ENCODE results near the gene SNX3.

Gene SNX3

DNA sequence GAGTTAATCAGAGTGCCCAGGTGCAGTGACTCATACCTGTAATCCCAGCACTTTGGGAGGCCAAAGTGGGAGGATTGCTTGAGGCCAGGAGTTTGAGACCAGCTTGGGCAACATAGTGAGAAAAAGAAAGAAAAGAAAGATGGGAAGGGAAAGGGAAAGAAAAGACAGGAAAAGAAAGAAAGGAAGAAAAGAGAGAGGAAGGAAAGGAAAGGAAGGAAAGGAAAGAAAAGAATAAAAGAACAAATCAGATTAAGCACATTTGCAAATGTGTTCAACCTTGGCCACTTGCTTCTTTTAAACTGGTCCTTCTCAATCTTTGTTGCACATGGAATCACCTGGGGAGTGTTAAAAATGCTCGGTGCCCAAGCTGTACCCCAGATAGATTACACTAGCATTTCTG lies 67.0 kb downstream of the SNX3 start:
- Histone ChIP-seq H3K9me3 (ENCODE audit: low read length) (no peaks in the 10 kb centered on the region), H3K9ac (ENCODE audit: low read length) (no peak overlapping the region), H3K79me2 (ENCODE audit: insufficient read depth, low read length) (no peaks in the 10 kb centered on the region), H3F3A (ENCODE audit: insufficient read depth, low read length) (no peaks in the 10 kb centered on the region), H3K27me3 (ENCODE audit: insufficient read depth, low read length) (no peaks in the 10 kb centered on the region), H4K20me1 (ENCODE audit: insufficient read depth, low read length) (no peaks in the 10 kb centered on the region), H3K27ac (ENCODE audit: low read depth, low read length, poor library complexity, severe bottlenecking) (no peak overlapping the region), H3K4me1 (ENCODE audit: insufficient read depth, low read length, severe bottlenecking) (no peaks in the 10 kb centered on the region), H3K4me3 (ENCODE audit: low read depth, low read length, poor library complexity, severe bottlenecking) (no peak overlapping the region), H2AFZ (ENCODE audit: low read length) (no peak overlapping the region), H3K4me2 (ENCODE audit: low read length) (no peak overlapping the region), H3K36me3 (ENCODE audit: insufficient read depth, low read length) (no peaks in the 10 kb centered on the region), H3K9me2 (ENCODE audit: low read depth, low read length) (no peaks in the 10 kb centered on the region)
- TF ChIP-seq EZH2 (IDR thresholded peaks at IDR 0.05; ENCODE audit: borderline replicate concordance, low read length) = no peak
- no peak for TF ChIP-seq CTCF (IDR thresholded peaks at IDR 0.05; ENCODE audit: low read length)

GRCh38 chr6:108193131-108193530 lies 67.7 kb downstream of the SNX3 start:
- H3K9me2 ChIP-seq (ENCODE audit: low read depth, low read length) = no peaks in the 10 kb centered on the region
- no peak for TF ChIP-seq EZH2 (IDR thresholded peaks at IDR 0.05; ENCODE audit: borderline replicate concordance, low read length)
- no peak for TF ChIP-seq CTCF (IDR thresholded peaks at IDR 0.05; ENCODE audit: low read length)
- no peaks in the 10 kb centered on the region for H3K27me3 ChIP-seq (ENCODE audit: insufficient read depth, low read length)
- no peaks in the 10 kb centered on the region for H3K9me3 ChIP-seq (ENCODE audit: low read length)
- no peaks in the 10 kb centered on the region for H3K4me1 ChIP-seq (ENCODE audit: insufficient read depth, low read length, severe bottlenecking)
- no peak overlapping the region for H3K4me2 ChIP-seq (ENCODE audit: low read length)
- H3K4me3 ChIP-seq (ENCODE audit: low read depth, low read length, poor library complexity, severe bottlenecking) = no peak overlapping the region
- no peaks in the 10 kb centered on the region for H3K36me3 ChIP-seq (ENCODE audit: insufficient read depth, low read length)
- no peaks in the 10 kb centered on the region for H3F3A ChIP-seq (ENCODE audit: insufficient read depth, low read length)
- H2AFZ ChIP-seq (ENCODE audit: low read length) = no peak overlapping the region
- no peak overlapping the region for H3K27ac ChIP-seq (ENCODE audit: low read depth, low read length, poor library complexity, severe bottlenecking)
- no peak overlapping the region for H3K9ac ChIP-seq (ENCODE audit: low read length)
- no peaks in the 10 kb centered on the region for H3K79me2 ChIP-seq (ENCODE audit: insufficient read depth, low read length)
- no peaks in the 10 kb centered on the region for H4K20me1 ChIP-seq (ENCODE audit: insufficient read depth, low read length)

DNA sequence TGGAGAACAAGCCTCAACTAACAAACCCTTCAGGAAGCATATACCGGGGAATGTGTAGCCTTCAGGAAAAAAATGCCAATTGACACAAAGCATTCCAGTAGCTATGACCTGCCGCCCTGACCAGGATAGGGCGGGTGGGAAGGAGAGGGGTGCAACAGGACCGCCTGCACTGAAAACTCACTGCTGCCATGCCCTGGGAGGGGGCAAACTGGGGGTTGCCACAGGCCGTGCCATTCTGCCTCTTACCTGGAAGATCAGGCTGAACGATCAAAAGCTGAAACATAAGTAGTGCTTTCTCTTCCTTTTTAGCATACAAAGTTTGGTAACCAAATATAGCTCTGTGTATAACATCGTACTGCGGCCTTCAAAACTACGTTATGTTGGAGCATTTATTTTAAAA lies 73.3 kb downstream of the SNX3 start:
- Histone ChIP-seq H3K9me2 (ENCODE audit: low read depth, low read length) (no peaks in the 10 kb centered on the region), H3K4me3 (ENCODE audit: low read depth, low read length, poor library complexity, severe bottlenecking) (no peak overlapping the region), H3K9ac (ENCODE audit: low read length) (no peak overlapping the region), H3K4me2 (ENCODE audit: low read length) (no peak overlapping the region), H3K79me2 (ENCODE audit: insufficient read depth, low read length) (no peaks in the 10 kb centered on the region), H3K36me3 (ENCODE audit: insufficient read depth, low read length) (no peaks in the 10 kb centered on the region), H3K9me3 (ENCODE audit: low read length) (no peaks in the 10 kb centered on the region), H3K4me1 (ENCODE audit: insufficient read depth, low read length, severe bottlenecking) (no peaks in the 10 kb centered on the region), H2AFZ (ENCODE audit: low read length) (no peak overlapping the region), H4K20me1 (ENCODE audit: insufficient read depth, low read length) (no peaks in the 10 kb centered on the region), H3F3A (ENCODE audit: insufficient read depth, low read length) (no peaks in the 10 kb centered on the region), H3K27ac (ENCODE audit: low read depth, low read length, poor library complexity, severe bottlenecking) (no peak overlapping the region), H3K27me3 (ENCODE audit: insufficient read depth, low read length) (0 out of 2 replicates have a peak, but pooled peaks cover 3% of the 10 kb centered on the region)
- TF ChIP-seq EZH2 (IDR thresholded peaks at IDR 0.05; ENCODE audit: borderline replicate concordance, low read length) = no peak
- no peak for TF ChIP-seq CTCF (IDR thresholded peaks at IDR 0.05; ENCODE audit: low read length)

Data from OCI-LY1 (cell line).